ENCODE measurements around the gene SPTBN5. TPM values are rescaled to one million over a fixed set of nuclear protein-coding genes. Genes with fewer than 3 reads are reported as not detected.

SPTBN5 gene
- total RNA-seq, 2 experiments from 2014 or later: 0.11 to 0.14 TPM

GRCh38 chr15:41798607-41799487 lies 95.0 kb downstream of the SPTBN5 start:
- intact Hi-C loops (cut with micrococcal nuclease): no loop called here
- H3K9me3 Mint-ChIP-seq: no peaks in the 10 kb centered on the region
- no peaks in the 10 kb centered on the region for H3K27me3 Mint-ChIP-seq
- ChIA-PET POLR2A (no interaction called here), CTCF (interaction anchor here (1.5 to 15.8 kb wide), 3 partner anchors 12 to 23 kb away, joined by 7 to 337 read pairs (median 13); partner anchors contain the start of gene MAPKBP1)
- DNase-seq (peak; percentile 18), ATAC-seq (peak; percentile 83)
- peaks cover 7% of the 10 kb centered on the region for H3K36me3 Mint-ChIP-seq (ENCODE audit: low read depth)
- peak overlapping the region; percentile 30 for H3K27ac Mint-ChIP-seq
- no peak overlapping the region for H3K4me3 Mint-ChIP-seq
- peaks cover 33% of the 10 kb centered on the region for H3K4me1 Mint-ChIP-seq (ENCODE audit: low read depth)
- TF ChIP-seq, protein P1, sequence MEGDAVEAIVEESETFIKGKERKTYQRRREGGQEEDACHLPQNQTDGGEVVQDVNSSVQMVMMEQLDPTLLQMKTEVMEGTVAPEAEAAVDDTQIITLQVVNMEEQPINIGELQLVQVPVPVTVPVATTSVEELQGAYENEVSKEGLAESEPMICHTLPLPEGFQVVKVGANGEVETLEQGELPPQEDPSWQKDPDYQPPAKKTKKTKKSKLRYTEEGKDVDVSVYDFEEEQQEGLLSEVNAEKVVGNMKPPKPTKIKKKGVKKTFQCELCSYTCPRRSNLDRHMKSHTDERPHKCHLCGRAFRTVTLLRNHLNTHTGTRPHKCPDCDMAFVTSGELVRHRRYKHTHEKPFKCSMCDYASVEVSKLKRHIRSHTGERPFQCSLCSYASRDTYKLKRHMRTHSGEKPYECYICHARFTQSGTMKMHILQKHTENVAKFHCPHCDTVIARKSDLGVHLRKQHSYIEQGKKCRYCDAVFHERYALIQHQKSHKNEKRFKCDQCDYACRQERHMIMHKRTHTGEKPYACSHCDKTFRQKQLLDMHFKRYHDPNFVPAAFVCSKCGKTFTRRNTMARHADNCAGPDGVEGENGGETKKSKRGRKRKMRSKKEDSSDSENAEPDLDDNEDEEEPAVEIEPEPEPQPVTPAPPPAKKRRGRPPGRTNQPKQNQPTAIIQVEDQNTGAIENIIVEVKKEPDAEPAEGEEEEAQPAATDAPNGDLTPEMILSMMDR (IDR thresholded peaks at IDR 0.05): no peak

Small RNAs within 50 kb of the gene (microRNA-seq; reads per million reads assigned to microRNA genes)
- not detected for gene MIR4310 (ENCODE audit: borderline microRNAs expressed, borderline replicate concordance)

Other genes starting within 250 kb of the SPTBN5 start
- gene MGA, start 233.6 kb downstream of the SPTBN5 start, total RNA-seq: 10 to 100 TPM; 30.7 to 32.6 TPM
- 10 to 100 TPM; 16.6 to 17.2 TPM for gene MAPKBP1, start 119.6 kb downstream of the SPTBN5 start, total RNA-seq
- 10 to 100 TPM in 1 of 2 experiments, 1 to 10 TPM in 1; 8.2 to 13.2 TPM for gene JMJD7, start 66.0 kb downstream of the SPTBN5 start, total RNA-seq
- gene PLA2G4B, start 55.2 kb downstream of the SPTBN5 start, total RNA-seq: 1 to 10 TPM; 4.2 to 4.8 TPM
- 10 to 100 TPM; 22.3 to 22.6 TPM for gene EHD4, start 78.5 kb upstream of the SPTBN5 start, total RNA-seq
- not detected for gene PLA2G4E, start 127.0 kb upstream of the SPTBN5 start, total RNA-seq
- not detected for gene PLA2G4D, start 200.5 kb upstream of the SPTBN5 start, total RNA-seq